ELF-1 (cell line): ENCODE data around the gene MFGE8.

ENCODE experiments used
- DNase-seq: peaks from one replicate; pipeline ENCODE4 v3.0.0-alpha.2; 2016; ENCODE audit warnings: low read depth, low spot score

The MFGE8 gene

GRCh38 chr15:88900309-88900981, 12.7 kb downstream of the MFGE8 start:
- DNase-seq = no peak

- DNase-seq = no peak
These were observed 13.9 kb downstream of the MFGE8 start for GRCh38 chr15:88899251-88899650.

- no peak for DNase-seq
These were observed 14.4 kb downstream of the MFGE8 start for GRCh38 chr15:88898736-88899135.

GRCh38 chr15:88897456-88898194, 15.6 kb downstream of the MFGE8 start:
- peak; percentile 77 for DNase-seq

- DNase-seq = no peak
These were observed 16.1 kb downstream of the MFGE8 start for GRCh38 chr15:88897142-88897455.

GRCh38 chr15:88896333-88897033, 16.7 kb downstream of the MFGE8 start:
- DNase-seq = peak; percentile 51

- peak; percentile 32 for DNase-seq
These were observed 18.1 kb downstream of the MFGE8 start, which contains the start of gene HAPLN3 for GRCh38 chr15:88894819-88895767. Gene HAPLN3, minus strand, starts transcription at chr15:88895544. Its CDS starts 8,246 bp downstream, at chr15:88887298.

GRCh38 chr15:88894348-88894818, 18.8 kb downstream of the MFGE8 start:
- peak; percentile 88 for DNase-seq

GRCh38 chr15:88891540-88892254, 21.5 kb downstream of the MFGE8 start:
- no peak for DNase-seq

- DNase-seq = no peak
These were observed 22.7 kb downstream of the MFGE8 start for GRCh38 chr15:88890495-88890894.

GRCh38 chr15:88888719-88889118, 24.5 kb downstream of the MFGE8 start:
- DNase-seq = no peak

- DNase-seq = no peak
These were observed 26.1 kb downstream of the MFGE8 start for GRCh38 chr15:88887068-88887580.

- no peak for DNase-seq
These were observed 30.4 kb downstream of the MFGE8 start for GRCh38 chr15:88882785-88883184.

- DNase-seq = no peak
These were observed 31.4 kb downstream of the MFGE8 start for GRCh38 chr15:88881775-88882174.

- DNase-seq = no peak
These were observed 32.0 kb downstream of the MFGE8 start for GRCh38 chr15:88880944-88881740.

GRCh38 chr15:88878720-88879184, 34.4 kb downstream of the MFGE8 start:
- DNase-seq = peak; percentile 84

GRCh38 chr15:88877906-88878305, 35.3 kb downstream of the MFGE8 start:
- DNase-seq = no peak

GRCh38 chr15:88877415-88877814, 35.8 kb downstream of the MFGE8 start:
- DNase-seq = no peak

GRCh38 chr15:88876573-88876972, 36.6 kb downstream of the MFGE8 start:
- DNase-seq = no peak

GRCh38 chr15:88874684-88875083, 38.5 kb downstream of the MFGE8 start:
- no peak for DNase-seq
